HG02678 (cell line): ENCODE data around the gene SPSB3.

ENCODE experiments used
- ATAC-seq: cut with Tn5 transposase; IDR thresholded peaks from one replicate; pipeline ENCODE4 v1.9.1; 2021; ENCODE audit warnings: mild to moderate bottlenecking, moderate library complexity; ENCODE audit not compliant: unreplicated experiment

The SPSB3 gene

GRCh38 chr16:1790261-1790610, 7.9 kb upstream of the SPSB3 start:
- no peak for ATAC-seq

DNA sequence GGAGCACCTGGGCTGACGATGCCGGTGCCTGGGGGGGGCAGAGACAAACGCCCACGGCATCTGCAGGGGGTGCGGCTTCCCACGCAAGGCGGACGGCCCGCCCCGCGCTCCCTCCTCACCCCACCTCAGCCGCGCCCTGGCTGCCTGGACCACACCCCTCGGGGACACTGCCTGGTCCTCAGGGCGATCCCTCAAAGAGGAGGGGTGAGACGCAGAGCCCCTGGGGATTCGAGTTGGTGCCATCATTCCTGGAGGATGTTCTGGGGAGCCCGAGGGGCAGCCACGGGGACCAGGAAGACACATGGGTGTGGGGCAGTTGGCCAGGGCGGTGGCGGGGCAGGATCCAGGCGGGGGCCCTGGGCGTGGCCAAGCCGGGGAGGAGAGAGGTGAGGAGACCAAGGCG, 7.3 kb upstream of the SPSB3 start:
- no peak for ATAC-seq

- no peak for ATAC-seq
Observed at GRCh38 chr16:1788708-1789100, 6.3 kb upstream of the SPSB3 start.

GRCh38 chr16:1788095-1788707, 5.8 kb upstream of the SPSB3 start:
- no peak for ATAC-seq

- no peak for ATAC-seq
Observed at GRCh38 chr16:1787322-1788094, 5.1 kb upstream of the SPSB3 start.

DNA sequence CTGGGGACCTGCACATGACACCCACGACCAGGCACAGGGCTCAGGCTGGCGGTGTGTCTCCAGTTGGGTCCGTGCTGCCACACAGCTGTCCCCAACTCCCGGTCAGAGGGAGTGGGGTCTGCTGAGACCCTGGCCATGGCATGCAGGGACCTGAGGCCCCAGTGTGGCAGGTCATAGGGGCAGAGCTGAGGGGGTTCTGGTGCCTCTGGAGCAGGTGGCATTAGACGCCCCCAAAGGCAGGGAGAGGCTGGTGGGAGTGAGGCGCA, 4.6 kb upstream of the SPSB3 start:
- no peak for ATAC-seq

DNA sequence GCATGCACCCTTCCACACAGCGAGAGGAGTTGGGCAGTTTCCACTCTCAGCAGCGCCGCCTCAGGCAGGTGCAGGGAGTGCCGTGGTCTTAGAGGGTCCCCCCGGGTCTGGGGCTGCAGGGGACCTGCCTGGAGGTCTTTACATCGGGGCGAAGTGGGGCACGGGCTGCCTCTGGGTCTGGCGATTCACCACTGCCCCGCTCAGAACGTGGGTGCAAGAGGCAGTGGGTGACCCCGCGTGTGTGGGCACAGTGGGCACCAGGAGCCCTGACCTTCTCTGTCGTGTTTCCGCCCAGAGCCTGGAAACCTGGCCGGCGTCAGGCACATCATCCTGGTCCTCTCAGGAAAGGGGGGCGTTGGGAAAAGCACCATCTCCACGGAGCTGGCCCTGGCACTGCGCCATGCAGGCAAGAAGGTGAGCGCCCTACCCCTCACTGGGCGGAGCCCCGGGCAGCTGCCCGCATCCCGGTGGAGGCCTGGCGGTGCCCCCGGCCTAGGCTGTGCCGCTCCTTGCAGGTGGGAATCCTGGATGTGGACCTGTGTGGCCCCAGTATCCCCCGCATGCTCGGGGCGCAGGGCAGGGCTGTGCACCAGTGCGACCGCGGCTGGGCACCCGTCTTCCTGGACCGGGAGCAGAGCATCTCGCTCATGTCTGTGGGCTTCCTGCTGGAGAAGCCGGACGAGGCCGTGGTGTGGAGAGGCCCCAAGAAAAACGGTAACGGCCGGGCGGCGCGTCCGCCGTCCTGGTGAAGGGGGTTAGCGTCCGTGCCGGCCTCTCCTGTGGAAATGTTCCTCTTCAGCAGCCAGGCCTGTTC, 4.1 kb upstream of the SPSB3 start:
- ATAC-seq, result no peak

DNA sequence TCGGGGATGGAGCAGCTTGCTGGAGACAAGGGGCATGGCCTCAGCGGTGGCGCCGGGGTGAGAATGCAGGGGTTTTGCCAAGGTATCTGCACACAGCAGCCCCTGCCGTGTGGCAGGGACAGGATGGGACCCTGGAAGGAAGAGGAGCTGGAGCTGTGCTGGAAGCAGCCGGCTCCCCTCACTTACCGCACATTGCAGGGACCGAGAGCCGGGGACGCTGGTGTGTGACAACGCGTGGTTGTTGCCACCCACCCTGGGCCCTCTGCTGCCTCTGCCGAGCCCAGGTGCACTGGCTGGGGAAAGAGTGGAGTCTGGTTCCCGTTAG, 3.4 kb upstream of the SPSB3 start:
- no peak for ATAC-seq

GRCh38 chr16:1784977-1785845, 2.8 kb upstream of the SPSB3 start:
- no peak for ATAC-seq

- ATAC-seq, result peak; percentile 2
Observed at GRCh38 chr16:1781758-1782407, 488 bp downstream of the SPSB3 start.

- ATAC-seq, result no peak
Observed at GRCh38 chr16:1781254-1781653, 1.1 kb downstream of the SPSB3 start.

- no peak for ATAC-seq
Observed at GRCh38 chr16:1780677-1781072, 1.7 kb downstream of the SPSB3 start.

- no peak for ATAC-seq
Observed at GRCh38 chr16:1779741-1780676, 2.4 kb downstream of the SPSB3 start.

DNA sequence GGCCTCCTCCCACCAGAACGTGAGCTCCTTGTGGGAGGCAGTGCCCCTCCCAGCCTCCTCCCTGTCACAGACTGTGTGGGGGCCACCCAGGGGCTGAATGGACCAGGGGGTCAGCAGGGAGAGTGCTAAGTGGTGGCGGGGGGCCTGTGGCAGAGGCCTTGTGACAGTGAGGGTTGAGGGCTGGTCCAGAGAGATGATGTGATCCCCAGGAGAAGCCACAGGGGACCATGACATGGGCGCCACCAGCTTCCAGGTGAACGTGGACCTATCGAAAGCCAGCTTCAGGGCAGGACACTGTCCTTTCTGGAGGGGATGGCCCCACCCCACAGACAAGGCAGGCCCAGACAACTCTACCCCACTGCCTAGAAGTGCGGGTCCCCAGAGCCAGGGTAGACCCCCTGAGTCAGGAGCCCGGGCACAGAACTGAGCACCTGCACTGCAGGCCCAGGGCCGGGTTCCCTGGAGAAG, 3.1 kb downstream of the SPSB3 start:
- no peak for ATAC-seq

GRCh38 chr16:1778200-1779179, 3.9 kb downstream of the SPSB3 start:
- no peak for ATAC-seq

DNA sequence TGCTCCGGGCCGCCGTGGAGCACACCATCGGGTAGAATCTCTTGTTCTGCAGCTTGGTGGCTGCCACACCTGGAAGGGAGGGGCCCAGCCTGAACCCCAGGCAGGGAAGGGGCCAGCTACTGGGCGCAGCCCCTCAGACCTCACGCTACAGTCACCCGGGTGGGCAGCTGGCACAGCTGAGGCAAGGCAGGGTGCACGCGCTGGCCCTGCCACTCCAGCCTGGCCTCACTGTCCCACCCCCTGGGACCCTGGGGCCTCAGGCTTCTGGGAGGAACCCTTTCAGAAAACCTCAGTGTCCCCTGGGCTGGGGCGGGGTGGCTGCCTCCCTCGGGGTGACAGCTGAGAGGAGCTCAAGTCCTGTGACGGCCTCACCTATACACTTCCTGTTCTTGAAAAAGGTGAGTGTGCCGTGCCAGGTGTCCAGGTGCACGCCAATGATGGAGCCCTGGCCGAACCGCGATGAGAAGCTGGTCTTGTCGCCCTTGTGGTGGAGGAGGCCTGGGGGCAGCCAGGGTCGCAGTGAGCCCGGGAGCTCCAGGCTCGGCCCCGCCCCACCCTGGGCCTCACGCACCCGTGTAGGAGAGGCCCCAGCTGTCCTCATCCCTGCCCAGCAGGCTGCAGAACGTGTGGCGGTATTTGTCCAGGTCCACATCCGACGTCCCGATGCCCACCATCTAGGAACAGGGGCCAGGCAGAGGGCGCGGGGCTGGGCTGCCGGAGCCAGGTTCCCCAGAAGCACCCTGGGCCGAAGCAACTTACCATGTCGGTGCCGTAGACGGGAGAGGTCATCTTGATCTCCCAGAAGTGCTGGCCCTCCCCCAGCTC, 4.8 kb downstream of the SPSB3 start:
- no peak for ATAC-seq

GRCh38 chr16:1776991-1777374, 5.4 kb downstream of the SPSB3 start:
- ATAC-seq, result no peak

- no peak for ATAC-seq
Observed at GRCh38 chr16:1776672-1776955, 5.8 kb downstream of the SPSB3 start.
